ENCODE measurements around the gene LDB3. TPM values are rescaled to one million over a fixed set of nuclear protein-coding genes. Genes with fewer than 3 reads are reported as not detected.

LDB3 gene
- total and polyA plus RNA-seq, 2 of the 4 experiments (the other 2 are of a cell fraction) = 0.36 to 2.6 TPM

- Histone ChIP-seq H3K9me3 (ENCODE audit: control insufficient read depth, insufficient read depth, low read length) (no peaks in the 10 kb centered on the region), H3K14ac (replicated peaks; ENCODE audit: low read depth, low read length) (no peak overlapping the region), H2BK120ac (ENCODE audit: low read depth, low read length) (no peak overlapping the region), H2AK9ac (replicated peaks; ENCODE audit: low read depth, low read length, poor library complexity) (peak overlapping the region; percentile 43), H4K91ac (ENCODE audit: insufficient read depth, low read depth, low read length) (no peak overlapping the region), H2BK20ac (ENCODE audit: low read depth, low read length) (no peak overlapping the region), H3K9ac (ENCODE audit: low read depth, low read length) (no peak overlapping the region), H4K8ac (ENCODE audit: low read depth in 2 of 2, low read length in 2 of 2) (no peak overlapping the region), H3K9me1 (ENCODE audit: insufficient read depth, low read length) (no peaks in the 10 kb centered on the region), H4K20me1 (ENCODE audit: insufficient read depth, low read length) (no peaks in the 10 kb centered on the region), H3K79me1 (ENCODE audit: low read depth in 1 of 2, low read length in 2 of 2) (peaks cover 0 to 7% of the 10 kb centered on the region in 2 experiments; a peak in 2 of 4 replicates), H3K18ac (ENCODE audit: low read depth, low read length) (no peak overlapping the region), H3K4ac (ENCODE audit: low read depth, low read length) (no peak overlapping the region), H2BK5ac (ENCODE audit: low read depth, low read length, poor library complexity, severe bottlenecking) (no peak overlapping the region), H3K23ac (ENCODE audit: low read depth, low read length) (no peak overlapping the region), H2AFZ (replicated peaks; ENCODE audit: low read length, poor library complexity) (peak overlapping the region; percentile 15), H4K5ac (ENCODE audit: low read depth, low read length) (no peak overlapping the region), H3K36me3 (ENCODE audit: control insufficient read depth, insufficient read depth, low read length) (no peaks in the 10 kb centered on the region), H3K27me3 (ENCODE audit: control insufficient read depth, insufficient read depth, low read length) (peaks cover 4% of the 10 kb centered on the region; the same call in 1 of the 2 replicates), H3K4me2 (ENCODE audit: low read depth, low read length) (no peak overlapping the region), H2BK15ac (ENCODE audit: low read depth, low read length) (no peak overlapping the region), H3K56ac (ENCODE audit: extremely low read depth, insufficient read depth, low read length) (no peak overlapping the region), H2AK5ac (ENCODE audit: low read depth, low read length) (no peak overlapping the region), H3K4me1 (ENCODE audit: control insufficient read depth, insufficient read depth, low read length) (peaks cover 4% of the 10 kb centered on the region; the same call in 1 of the 2 replicates), H3K4me3 (ENCODE audit: insufficient read depth, low read depth, low read length) (no peak overlapping the region), H3K27ac (ENCODE audit: insufficient read depth, low read length) (no peak overlapping the region)
- dilution Hi-C loops (cut with HindIII; ENCODE audit: low sequenced_read_pairs, unreplicated experiment) (no loop called here), intact Hi-C loops (cut with micrococcal nuclease) (no loop called here), in situ Hi-C loops (cut with MboI; ENCODE audit: low sequenced_read_pairs) (no loop called here)
- ATAC-seq (ENCODE audit: low read depth) (no peak), DNase-seq (no peak)
- CTCF ChIA-PET = interaction anchor here (0.5 kb wide), 2 partner anchors 68 to 170 kb away, joined by 3 to 4 read pairs; no protein-coding TSS in a partner anchor
- POLR2A ChIA-PET (ENCODE audit: unreplicated experiment) = no interaction called here
- no TSS peak for BruUV-seq (replicated peaks)
- TF ChIP-seq RFX5 (IDR thresholded peaks at IDR 0.05; ENCODE audit: low read depth, low read length) (no peak), CTCF (conservative IDR thresholded peaks at IDR 0.05; ENCODE audit: low read depth, low read length) (no peak), CEBPB (IDR thresholded peaks at IDR 0.05; ENCODE audit: low read depth, low read length) (no peak)
- 96% methylated on average over 4 of the region's 13 CpGs; no CpG with 5 or more reads in 1 of the 2 experiments for WGBS, 2 experiments (ENCODE audit: extremely low coverage in 2 of 2, insufficient read length in 1 of 2)
These were observed 48.2 kb downstream of the LDB3 start for GRCh38 chr10:86716466-86716865.

All from IMR-90 (cell line).